ENCODE data around the gene MTG1.
"Not testable (repeated sequence)": the region's sequence is repeated elsewhere in the genome, so short reads cannot be mapped to it uniquely, and the experiment has no call there.

MTG1 gene

GRCh38 chr10:133424102-133424501 is 30.1 kb downstream of the MTG1 start:
- not testable (repeated sequence) for DNase-seq

GRCh38 chr10:133424601-133425000 is 30.6 kb downstream of the MTG1 start, which contains the start of gene SPRN:
TSS of gene SPRN (minus strand) at chr10:133424625. CDS start at chr10:133423681, 944 bp downstream.
- DNase-seq, result not testable (repeated sequence)

GRCh38 chr10:133429571-133429970 is 35.6 kb downstream of the MTG1 start:
- not testable (repeated sequence) for DNase-seq

GRCh38 chr10:133431888-133432613 is 38.1 kb downstream of the MTG1 start:
- not testable (repeated sequence) for DNase-seq

GRCh38 chr10:133432789-133433188 is 38.8 kb downstream of the MTG1 start:
- not testable (repeated sequence) for DNase-seq

- DNase-seq, result no peak
Measured at GRCh38 chr10:133438711-133439273, 44.8 kb downstream of the MTG1 start.

GRCh38 chr10:133439517-133440461 is 45.8 kb downstream of the MTG1 start:
- no peak for DNase-seq

- no peak for DNase-seq
Measured at GRCh38 chr10:133440633-133441285, 46.8 kb downstream of the MTG1 start.

GRCh38 chr10:133441356-133441755 is 47.4 kb downstream of the MTG1 start:
- DNase-seq, result not testable (repeated sequence)

- DNase-seq, result no peak
Measured at GRCh38 chr10:133441780-133442179, 47.8 kb downstream of the MTG1 start.

- no peak for DNase-seq
Measured at GRCh38 chr10:133442191-133442966, 48.4 kb downstream of the MTG1 start.

GRCh38 chr10:133442967-133443924 is 49.3 kb downstream of the MTG1 start:
- no peak for DNase-seq

GRCh38 chr10:133444342-133445267 is 50.6 kb downstream of the MTG1 start:
- DNase-seq, result no peak

- DNase-seq, result no peak
Measured at GRCh38 chr10:133445268-133445732, 51.3 kb downstream of the MTG1 start.

GRCh38 chr10:133445751-133446708 is 52.1 kb downstream of the MTG1 start:
- DNase-seq, result no peak

GRCh38 chr10:133446979-133447378 is 53.0 kb downstream of the MTG1 start:
- no peak for DNase-seq

GRCh38 chr10:133448120-133448519 is 54.2 kb downstream of the MTG1 start:
- no peak for DNase-seq

GRCh38 chr10:133451346-133451745 is 57.4 kb downstream of the MTG1 start:
- DNase-seq, result no peak

All from fibroblast of skin of scalp (primary cell).